Measurements from ENCODE around the gene SEPHS1. TPM values are rescaled to one million over a fixed set of nuclear protein-coding genes. Genes with fewer than 3 reads are reported as not detected.
"Not testable (repeated sequence)": the region's sequence is repeated elsewhere in the genome, so short reads cannot be mapped to it uniquely, and the experiment has no call there.

Gene SEPHS1
- total RNA-seq, 1 donor from 2014 or later = 29.6 TPM

GRCh38 chr10:13284050-13284449 lies 64.0 kb downstream of the SEPHS1 start:
- DNase-seq (ENCODE audit: low spot score) = no peak

GRCh38 chr10:13282348-13282747 lies 65.7 kb downstream of the SEPHS1 start:
- DNase-seq (ENCODE audit: low spot score) = not testable (repeated sequence)

GRCh38 chr10:13276749-13277365 lies 71.2 kb downstream of the SEPHS1 start:
- DNase-seq (ENCODE audit: low spot score) = peak; percentile 51

- DNase-seq (ENCODE audit: low spot score) = not testable (repeated sequence)
Measured at GRCh38 chr10:13276146-13276545, 71.9 kb downstream of the SEPHS1 start.

DNA sequence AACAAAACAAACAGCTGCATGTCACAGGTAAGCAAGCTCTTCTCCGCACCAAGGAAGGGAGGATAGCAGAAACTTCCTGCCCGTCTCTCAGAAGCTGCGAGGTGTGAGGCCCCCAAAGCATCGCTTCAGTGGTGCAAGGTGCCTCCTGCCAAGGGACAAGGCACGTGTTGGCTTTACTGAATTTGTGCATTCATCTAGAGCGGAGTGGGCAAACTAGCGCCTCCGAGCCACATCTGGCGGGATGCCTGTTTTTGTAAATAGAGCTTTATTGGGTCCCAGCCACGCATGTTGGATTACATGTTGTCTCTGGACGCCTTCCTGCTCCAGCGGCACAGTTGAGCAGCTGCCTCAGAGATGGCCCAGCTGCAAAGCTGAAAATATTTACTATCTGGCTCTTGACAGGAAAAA lies 75.9 kb downstream of the SEPHS1 start:
- DNase-seq (ENCODE audit: low spot score) = peak; percentile 84

DNA sequence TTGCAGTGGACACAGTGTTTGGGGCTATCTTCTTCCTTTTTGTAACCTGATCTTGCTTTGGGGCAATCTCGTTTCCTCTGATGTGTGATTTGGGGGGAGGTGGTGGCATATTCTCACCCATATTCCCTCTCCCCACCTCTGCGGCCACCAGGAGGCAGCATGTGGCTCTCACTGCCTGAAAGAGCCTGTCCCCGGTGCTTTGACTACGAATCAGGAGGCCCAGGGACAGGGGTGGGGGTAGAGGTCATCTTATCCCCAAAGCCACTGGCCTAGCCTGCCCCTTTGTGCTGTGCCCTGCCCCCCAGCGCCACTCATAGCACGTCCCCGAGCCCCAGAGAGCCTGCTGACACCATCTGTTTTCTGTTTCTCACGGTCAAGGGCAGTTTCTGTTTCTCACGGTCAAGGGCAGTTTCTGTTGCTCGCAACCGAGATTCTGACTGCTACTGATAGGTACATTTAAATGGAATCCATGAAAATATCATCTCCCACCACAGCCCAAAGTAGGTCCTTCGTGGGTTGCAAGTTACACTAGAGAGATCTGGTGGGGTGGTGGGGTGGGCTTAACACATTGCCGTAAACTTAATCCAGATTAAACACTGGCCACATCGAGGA lies 76.4 kb downstream of the SEPHS1 start:
- DNase-seq (ENCODE audit: low spot score) = peak; percentile 6

- peak; percentile 75 for DNase-seq (ENCODE audit: low spot score)
Measured at GRCh38 chr10:13270877-13271551, 77.1 kb downstream of the SEPHS1 start.

DNA sequence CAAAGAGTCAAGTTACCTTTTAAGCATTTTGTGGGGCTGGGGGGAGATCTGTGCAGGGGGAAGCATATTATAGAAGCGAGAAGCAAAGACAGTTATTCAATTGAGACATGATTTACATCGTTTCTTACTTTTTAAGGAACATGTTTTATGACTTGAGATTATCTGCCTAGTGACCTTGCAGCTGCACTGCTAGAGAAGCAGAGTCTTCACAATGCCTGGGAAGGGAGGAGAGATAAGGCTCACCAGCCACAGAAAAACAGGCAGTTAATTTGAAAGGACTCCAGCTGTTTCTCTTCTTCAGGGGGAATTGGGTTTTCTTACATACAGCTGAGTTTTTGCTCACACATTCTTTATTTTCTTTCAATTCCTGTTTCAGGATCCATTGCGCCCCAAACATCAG lies 79.3 kb downstream of the SEPHS1 start:
- DNase-seq (ENCODE audit: low spot score) = peak; percentile 91

- no peak for DNase-seq (ENCODE audit: low spot score)
Measured at GRCh38 chr10:13268310-13268709, 79.8 kb downstream of the SEPHS1 start.

Other genes with a start within 250 kb of the SEPHS1 start
- 47.7 TPM for gene OPTN, start 248.1 kb downstream of the SEPHS1 start, total RNA-seq (ENCODE audit: insufficient read depth, low replicate concordance)
- gene MCM10, start 186.7 kb downstream of the SEPHS1 start, total RNA-seq (ENCODE audit: insufficient read depth, low replicate concordance) = 1.2 TPM
- gene UCMA, start 113.9 kb downstream of the SEPHS1 start, total RNA-seq (ENCODE audit: insufficient read depth, low replicate concordance) = 3.9 TPM
- gene PHYH, start 48.2 kb downstream of the SEPHS1 start, total RNA-seq (ENCODE audit: insufficient read depth, low replicate concordance) = 30.8 TPM
- gene BEND7, start 180.7 kb upstream of the SEPHS1 start, total RNA-seq (ENCODE audit: insufficient read depth, low replicate concordance) = 7.5 TPM
- gene PRPF18, start 238.7 kb upstream of the SEPHS1 start, total RNA-seq (ENCODE audit: insufficient read depth, low replicate concordance) = 46.0 TPM